OCI-LY3 (cell line): Measurements from ENCODE around the gene OR1J1.

Experiments
- H2AFZ ChIP-seq: fragments of 200-600, 300-600 bp; shearing (Covaris generic); 2 replicates; pipeline ENCODE4 v1.6.0; 2014; ENCODE audit warnings: antibody characterized with exemption, low read depth, low read length
- H3K27ac ChIP-seq: fragments of 200-600, 300-600 bp; sonication (generic); 2 replicates; pipeline ENCODE4 v1.5.1; 2014; ENCODE audit warnings: mild to moderate bottlenecking, low read length, moderate library complexity, mixed read lengths
- H3K27me3 ChIP-seq: fragments of 200-600, 300-600 bp; sonication (generic); 2 replicates; pipeline ENCODE4 v1.6.1; 2014; ENCODE audit warnings: low read depth, low read length, mixed read lengths
- H3K36me3 ChIP-seq: fragments of 200-600, 300-600 bp; sonication (generic); replicated peaks from 2 replicates; pipeline ENCODE3; 2014; ENCODE audit warnings: low read depth, low read length, mixed read lengths
- H3K4me1 ChIP-seq: fragments of 300-600, 200-600 bp; sonication (generic); 2 replicates; pipeline ENCODE4 v1.6.1; 2014; ENCODE audit warnings: low read length, mixed read lengths
- H3K4me2 ChIP-seq: fragments of 200-600, 300-600 bp; sonication (generic); 2 replicates; pipeline ENCODE4 v1.6.1; 2014; ENCODE audit warnings: low read length, mixed read lengths
- H3K4me3 ChIP-seq: fragments of 300-600, 200-600 bp; sonication (generic); 2 replicates; pipeline ENCODE4 v1.5.1; 2014; ENCODE audit warnings: antibody characterized with exemption, mild to moderate bottlenecking, low read length, moderate library complexity
- H3K79me2 ChIP-seq: fragments of 300-600, 200-600 bp; shearing (Covaris generic); 2 replicates; pipeline ENCODE4 v1.6.1; 2014; ENCODE audit warnings: mild to moderate bottlenecking, low read length, mixed read lengths
- H3K9ac ChIP-seq: fragments of 300-600, 200-600 bp; shearing (Covaris generic); 2 replicates; pipeline ENCODE4 v1.6.0; 2014; ENCODE audit warnings: mild to moderate bottlenecking, low read length, moderate library complexity
- H3K9me3 ChIP-seq: fragments of 200-600, 300-600 bp; shearing (Covaris generic); 2 replicates; pipeline ENCODE4 v1.6.1; 2014; ENCODE audit warnings: low read length, mixed read lengths; ENCODE audit not compliant: insufficient read depth
- H4K20me1 ChIP-seq: fragments of 200-600, 300-600 bp; sonication (generic); 2 replicates; pipeline ENCODE4 v1.6.1; 2016; ENCODE audit warnings: low read length, mixed read lengths; ENCODE audit not compliant: insufficient read depth
- CTCF ChIP-seq: fragments of 200-600, 300-600 bp; sonication (generic); IDR thresholded peaks from 2 replicates; pipeline ENCODE4 v1.5.1; 2014; ENCODE audit warnings: antibody characterized with exemption, low read length, low read depth
- EZH2phosphoT487 ChIP-seq: fragments of 200-600 bp; shearing (Covaris generic); IDR thresholded peaks from 2 replicates; pipeline ENCODE4 v1.6.1; 2018; ENCODE audit warnings: antibody characterized with exemption, mixed run types, low read depth

Gene OR1J1

GRCh38 chr9:122474561-122474960, 3.2 kb downstream of the OR1J1 start:
- no peaks in the 10 kb centered on the region for H3K9me3 ChIP-seq
- H3K9ac ChIP-seq = no peak overlapping the region
- no peak for TF ChIP-seq EZH2phosphoT487
- no peak for TF ChIP-seq CTCF
- no peaks in the 10 kb centered on the region for H3K4me1 ChIP-seq
- H3K4me2 ChIP-seq = no peak overlapping the region
- H3K27ac ChIP-seq = no peak overlapping the region
- H3K27me3 ChIP-seq = no peaks in the 10 kb centered on the region
- H3K36me3 ChIP-seq = no peaks in the 10 kb centered on the region
- no peaks in the 10 kb centered on the region for H3K79me2 ChIP-seq
- H4K20me1 ChIP-seq = no peaks in the 10 kb centered on the region
- no peak overlapping the region for H3K4me3 ChIP-seq
- H2AFZ ChIP-seq = no peak overlapping the region

- Histone ChIP-seq H3K4me3 (no peak overlapping the region), H3K4me1 (peaks cover 5% of the 10 kb centered on the region), H3K4me2 (no peak overlapping the region), H3K27me3 (peaks cover 9% of the 10 kb centered on the region), H3K9ac (no peak overlapping the region), H3K79me2 (no peaks in the 10 kb centered on the region), H2AFZ (no peak overlapping the region), H3K36me3 (no peaks in the 10 kb centered on the region), H3K27ac (no peak overlapping the region), H3K9me3 (no peaks in the 10 kb centered on the region), H4K20me1 (no peaks in the 10 kb centered on the region)
- TF ChIP-seq CTCF (no peak), EZH2phosphoT487 (no peak)
Observed at GRCh38 chr9:122468735-122469134, 9.0 kb downstream of the OR1J1 start.

DNA sequence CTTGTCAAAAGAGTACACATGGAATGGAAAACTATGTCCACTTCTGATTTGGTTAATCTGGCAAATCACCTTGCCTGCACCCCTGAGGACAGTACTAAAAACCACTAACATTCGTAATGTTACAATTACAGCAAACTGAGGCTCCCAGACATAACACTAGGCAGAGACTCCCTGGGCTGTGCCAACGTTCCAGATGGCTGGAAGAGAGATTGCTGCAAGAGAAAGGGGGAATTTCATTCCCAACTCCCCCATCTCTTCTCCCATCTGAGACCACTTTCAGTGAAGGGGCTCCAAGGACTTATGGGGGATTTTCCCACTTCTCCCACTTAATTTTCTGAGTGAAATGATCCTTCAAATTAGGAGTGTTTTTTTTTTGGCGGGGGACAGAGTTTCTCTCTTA, 11.3 kb downstream of the OR1J1 start:
- TF ChIP-seq CTCF = no peak
- TF ChIP-seq EZH2phosphoT487 = no peak
- no peaks in the 10 kb centered on the region for H4K20me1 ChIP-seq
- peaks cover 5% of the 10 kb centered on the region for H3K4me1 ChIP-seq

GRCh38 chr9:122464633-122465567, 12.8 kb downstream of the OR1J1 start:
- Histone ChIP-seq H3K9me3 (no peaks in the 10 kb centered on the region), H3K4me1 (peaks cover 5% of the 10 kb centered on the region), H3K4me3 (peak overlapping the region; percentile 94), H3K36me3 (no peaks in the 10 kb centered on the region), H2AFZ (peak overlapping the region; percentile 79), H3K27ac (peak overlapping the region; percentile 73), H3K27me3 (peaks cover 15% of the 10 kb centered on the region), H3K9ac (peak overlapping the region; percentile 83), H4K20me1 (no peaks in the 10 kb centered on the region), H3K4me2 (peak overlapping the region; percentile 90), H3K79me2 (no peaks in the 10 kb centered on the region)
- TF ChIP-seq CTCF (peak; percentile 96), EZH2phosphoT487 (no peak)

More for the DNA sequence above, 11.3 kb downstream of the OR1J1 start:
- H3K27ac ChIP-seq = no peak overlapping the region
- no peak overlapping the region for H3K4me2 ChIP-seq
- H3K79me2 ChIP-seq = no peaks in the 10 kb centered on the region
- no peak overlapping the region for H2AFZ ChIP-seq
- H3K9ac ChIP-seq = no peak overlapping the region
- H3K27me3 ChIP-seq = peaks cover 15% of the 10 kb centered on the region
- no peaks in the 10 kb centered on the region for H3K9me3 ChIP-seq
- no peaks in the 10 kb centered on the region for H3K36me3 ChIP-seq
- no peak overlapping the region for H3K4me3 ChIP-seq
